SK-N-SH treated with all-trans-retinoic acid at 6 μM for 48 hours (cell line): ENCODE measurements around the gene TPP2.

ENCODE experiments used
- CREB5 ChIP-seq: fragments of 250-450 bp; sonication (Bioruptor Pico); IDR thresholded peaks from 2 replicates; pipeline ENCODE4 v1.5.1; 2020; ENCODE audit warnings: low read depth, mild to moderate bottlenecking, moderate library complexity
- ISL1 ChIP-seq: fragments of 250-450 bp; sonication (Bioruptor Pico); IDR thresholded peaks from 2 replicates; pipeline ENCODE4 v2.1.2; 2022; ENCODE audit warnings: mild to moderate bottlenecking, moderate library complexity
- OSR1 ChIP-seq: fragments of 250-450 bp; sonication (Bioruptor Pico); IDR thresholded peaks from 2 replicates; pipeline ENCODE4 v1.8.0; 2022; ENCODE audit warnings: moderate library complexity, mild to moderate bottlenecking, inconsistent platforms
- POU6F1 ChIP-seq: fragments of 250-450 bp; sonication (Bioruptor Pico); IDR thresholded peaks from 2 replicates; pipeline ENCODE4 v1.8.0; 2021; ENCODE audit warnings: low read depth, mild to moderate bottlenecking, moderate library complexity, borderline replicate concordance
- TOX ChIP-seq: fragments of 250-450 bp; sonication (Bioruptor Pico); IDR thresholded peaks from 2 replicates; pipeline ENCODE4 v1.8.0; 2021; ENCODE audit warnings: mild to moderate bottlenecking, moderate library complexity, borderline replicate concordance
- ZC3H10 ChIP-seq: fragments of 250-450 bp; sonication (Bioruptor Pico); IDR thresholded peaks from 2 replicates; pipeline ENCODE4 v1.5.1; 2021; ENCODE audit warnings: mild to moderate bottlenecking, moderate library complexity
- ZFP30 ChIP-seq: fragments of 450-650 bp; formaldehyde crosslinking; IDR thresholded peaks from 2 replicates; pipeline ENCODE4 v1.5.0; 2022; ENCODE audit warnings: mild to moderate bottlenecking, moderate library complexity
- ZNF565 ChIP-seq: fragments of 450-650 bp; formaldehyde crosslinking; conservative IDR thresholded peaks from 2 replicates; pipeline ENCODE4 v1.5.0; 2020; ENCODE audit warnings: low read depth, mild to moderate bottlenecking, moderate library complexity
- ZNF70 ChIP-seq: fragments of 450-650 bp; formaldehyde crosslinking; IDR thresholded peaks from 2 replicates; pipeline ENCODE4 v1.5.0; 2020; ENCODE audit warnings: mild to moderate bottlenecking, moderate library complexity
- ZNF8 ChIP-seq: fragments of 450-650 bp; formaldehyde crosslinking; IDR thresholded peaks from 2 replicates; pipeline ENCODE4 v1.5.0; 2020; ENCODE audit warnings: mild to moderate bottlenecking, moderate library complexity
- TF ChIP-seq, protein P1 (sequence below): fragments of 250-450 bp; sonication (Bioruptor Pico); IDR thresholded peaks from 2 replicates; pipeline ENCODE4 v1.8.0; 2020; ENCODE audit warnings: mild to moderate bottlenecking, moderate library complexity, borderline replicate concordance

DNA sequence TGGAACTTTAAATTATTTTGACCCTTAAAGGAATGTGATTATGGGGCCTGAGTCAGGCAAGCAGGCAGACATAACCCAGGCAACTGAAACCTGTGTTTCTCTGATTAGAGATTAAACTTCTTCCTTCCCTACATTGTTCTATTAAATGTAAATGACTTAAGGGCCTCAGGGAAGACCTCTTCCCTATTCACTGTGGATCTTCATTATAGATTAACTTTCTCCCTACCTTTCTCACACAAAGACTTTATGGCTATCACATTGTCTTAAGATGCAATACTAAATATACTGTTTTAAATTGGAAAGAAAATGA lies 106.9 kb downstream of the TPP2 start:
- TF ChIP-seq ZNF70 (CRISPR knock-in tag): no peak
- TF ChIP-seq POU6F1 (CRISPR knock-in tag): no peak
- no peak for TF ChIP-seq OSR1 (CRISPR knock-in tag)
- TF ChIP-seq TOX (CRISPR knock-in tag): no peak
- TF ChIP-seq ZC3H10 (CRISPR knock-in tag): no peak
- no peak for TF ChIP-seq ZFP30
- TF ChIP-seq ZNF8 (CRISPR knock-in tag): no peak
- no peak for TF ChIP-seq ZNF565
- TF ChIP-seq CREB5 (CRISPR knock-in tag): no peak
- no peak for TF ChIP-seq ISL1 (CRISPR knock-in tag)
- TF ChIP-seq, protein P1, sequence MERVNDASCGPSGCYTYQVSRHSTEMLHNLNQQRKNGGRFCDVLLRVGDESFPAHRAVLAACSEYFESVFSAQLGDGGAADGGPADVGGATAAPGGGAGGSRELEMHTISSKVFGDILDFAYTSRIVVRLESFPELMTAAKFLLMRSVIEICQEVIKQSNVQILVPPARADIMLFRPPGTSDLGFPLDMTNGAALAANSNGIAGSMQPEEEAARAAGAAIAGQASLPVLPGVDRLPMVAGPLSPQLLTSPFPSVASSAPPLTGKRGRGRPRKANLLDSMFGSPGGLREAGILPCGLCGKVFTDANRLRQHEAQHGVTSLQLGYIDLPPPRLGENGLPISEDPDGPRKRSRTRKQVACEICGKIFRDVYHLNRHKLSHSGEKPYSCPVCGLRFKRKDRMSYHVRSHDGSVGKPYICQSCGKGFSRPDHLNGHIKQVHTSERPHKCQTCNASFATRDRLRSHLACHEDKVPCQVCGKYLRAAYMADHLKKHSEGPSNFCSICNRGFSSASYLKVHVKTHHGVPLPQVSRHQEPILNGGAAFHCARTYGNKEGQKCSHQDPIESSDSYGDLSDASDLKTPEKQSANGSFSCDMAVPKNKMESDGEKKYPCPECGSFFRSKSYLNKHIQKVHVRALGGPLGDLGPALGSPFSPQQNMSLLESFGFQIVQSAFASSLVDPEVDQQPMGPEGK (CRISPR knock-in tag): no peak
